Measurements from ENCODE around the gene GLDN. TPM values are rescaled to one million over a fixed set of nuclear protein-coding genes. Genes with fewer than 3 reads are reported as not detected.

The GLDN gene
- polyA plus RNA-seq, 1 donor from 2014 or later, result 0.58 TPM

- no peak overlapping the region for H3K4me3 ChIP-seq (ENCODE audit: low read length)
- H3K36me3 ChIP-seq (ENCODE audit: insufficient read depth, low read length), result no peaks in the 10 kb centered on the region
- no peaks in the 10 kb centered on the region for H3K27me3 ChIP-seq (ENCODE audit: insufficient read depth, low read depth, low read length)
- H3F3A ChIP-seq (ENCODE audit: insufficient read depth, low read length, poor library complexity, severe bottlenecking), result no peaks in the 10 kb centered on the region
- H3K4me2 ChIP-seq (ENCODE audit: low read length), result no peak overlapping the region
- H2AFZ ChIP-seq (ENCODE audit: low read depth, low read length), result no peak overlapping the region
- H3K79me2 ChIP-seq (replicated peaks; ENCODE audit: insufficient read depth, low read length), result no peaks in the 10 kb centered on the region
- no peak overlapping the region for H3K9ac ChIP-seq (ENCODE audit: low read length)
- no peaks in the 10 kb centered on the region for H4K20me1 ChIP-seq (ENCODE audit: insufficient read depth)
- TF ChIP-seq REST (IDR thresholded peaks at IDR 0.05; ENCODE audit: borderline replicate concordance) (no peak), POLR2AphosphoS5 (IDR thresholded peaks at IDR 0.05) (no peak), MXI1 (conservative IDR thresholded peaks at IDR 0.05; ENCODE audit: poor library complexity, severe bottlenecking) (no peak), TAF1 (IDR thresholded peaks at IDR 0.05; ENCODE audit: low read depth) (no peak), RAD21 (conservative IDR thresholded peaks at IDR 0.05) (no peak), CTCF (IDR thresholded peaks at IDR 0.05; ENCODE audit: poor library complexity, severe bottlenecking) (no peak), SMC3 (conservative IDR thresholded peaks at IDR 0.05; ENCODE audit: poor library complexity) (no peak), EZH2 (IDR thresholded peaks at IDR 0.05; ENCODE audit: borderline replicate concordance, insufficient read depth, low read length, poor library complexity, severe bottlenecking) (no peak), EP300 (conservative IDR thresholded peaks at IDR 0.05; ENCODE audit: poor library complexity, severe bottlenecking) (no peak)
- H3K9me3 ChIP-seq (ENCODE audit: low read length), result no peaks in the 10 kb centered on the region
- no peaks in the 10 kb centered on the region for H3K9me2 ChIP-seq (ENCODE audit: insufficient read depth, low read length)
- no peak overlapping the region for H3K27ac ChIP-seq (ENCODE audit: low read length)
These were observed 42.1 kb upstream of the GLDN start for GRCh38 chr15:51299187-51300015.

- Histone ChIP-seq H3K27me3 (ENCODE audit: insufficient read depth, low read depth, low read length) (no peaks in the 10 kb centered on the region), H3K4me2 (ENCODE audit: low read length) (no peak overlapping the region), H3K27ac (ENCODE audit: low read length) (no peak overlapping the region)
These were observed 39.0 kb upstream of the GLDN start for GRCh38 chr15:51302480-51302879.

More at GRCh38 chr15:51302480-51302879, 39.0 kb upstream of the GLDN start:
- H4K20me1 ChIP-seq (ENCODE audit: insufficient read depth), result no peaks in the 10 kb centered on the region
- no peak overlapping the region for H3K9ac ChIP-seq (ENCODE audit: low read length)
- H3K9me2 ChIP-seq (ENCODE audit: insufficient read depth, low read length), result no peaks in the 10 kb centered on the region
- H3K36me3 ChIP-seq (ENCODE audit: insufficient read depth, low read length), result no peaks in the 10 kb centered on the region
- H3K9me3 ChIP-seq (ENCODE audit: low read length), result no peaks in the 10 kb centered on the region
- H3K4me3 ChIP-seq (ENCODE audit: low read length), result no peak overlapping the region
- H2AFZ ChIP-seq (ENCODE audit: low read depth, low read length), result no peak overlapping the region
- TF ChIP-seq SMC3 (conservative IDR thresholded peaks at IDR 0.05; ENCODE audit: poor library complexity), result no peak
- TF ChIP-seq EP300 (conservative IDR thresholded peaks at IDR 0.05; ENCODE audit: poor library complexity, severe bottlenecking), result no peak
- TF ChIP-seq TAF1 (IDR thresholded peaks at IDR 0.05; ENCODE audit: low read depth), result no peak
- TF ChIP-seq CTCF (IDR thresholded peaks at IDR 0.05; ENCODE audit: poor library complexity, severe bottlenecking), result no peak
- no peaks in the 10 kb centered on the region for H3K79me2 ChIP-seq (replicated peaks; ENCODE audit: insufficient read depth, low read length)
- H3F3A ChIP-seq (ENCODE audit: insufficient read depth, low read length, poor library complexity, severe bottlenecking), result no peaks in the 10 kb centered on the region

Measured in neural cell (in vitro differentiated cells).